Caco-2 (cell line): Measurements from ENCODE around the gene GAL3ST3. TPM values are rescaled to one million over a fixed set of nuclear protein-coding genes. Genes with fewer than 3 reads are reported as not detected.

Experiments used
- BruUV-seq: library from RNA; stranded (reverse); fragments of 400-500 nt; replicated peaks from 2 replicates; lab custom pipeline; 2021; lab: Mats Ljungman, UMichigan
- CTCF ChIA-PET: fragments of 300-600 bp; sonication (Branson Sonifier 250); formaldehyde crosslinking; loops from one replicate; lab custom pipeline; 2022; ENCODE audit warnings: antibody characterized with exemption; lab: Charles Lee
- POLR2A ChIA-PET: fragments of 300-600 bp; sonication (Branson Sonifier 250); formaldehyde crosslinking; loops from one replicate; lab custom pipeline; 2022; ENCODE audit warnings: antibody characterized with exemption; lab: Charles Lee
- DNase-seq, 2 experiments: peaks; one replicate each; pipeline versions ENCODE4 v3.0.0 to v3.0.0-alpha.2; 2020 to 2022
- H3K27me3 ChIP-seq: replicated peaks from 2 replicates; pipeline ENCODE4 v1.6.0; 2011; ENCODE audit warnings: low read length; ENCODE audit not compliant: control insufficient read depth, insufficient read depth
- H3K36me3 ChIP-seq: 2 replicates; pipeline ENCODE4 v1.5.1; 2011; ENCODE audit warnings: low read length; ENCODE audit not compliant: control insufficient read depth, insufficient read depth
- H3K4me1 ChIP-seq: fragments of 250-450 bp; sonication (Bioruptor Pico); 2 replicates; pipeline ENCODE4 v1.5.1; 2020; ENCODE audit warnings: mild to moderate bottlenecking
- H3K4me3 ChIP-seq: 2 replicates; pipeline ENCODE4 v1.5.1; 2011; ENCODE audit warnings: low read depth, mild to moderate bottlenecking, control low read depth, low read length
- H3K9me3 ChIP-seq: fragments of 250-450 bp; sonication (Bioruptor Pico); 2 replicates; pipeline ENCODE4 v1.5.1; 2020; ENCODE audit warnings: mild to moderate bottlenecking, moderate library complexity
- H3K27ac Mint-ChIP-seq: one replicate; pipeline ENCODE4 v1.8.0; 2022; ENCODE audit warnings: mixed read lengths; ENCODE audit not compliant: unreplicated experiment
- H3K27me3 Mint-ChIP-seq: one replicate; pipeline ENCODE4 v1.8.0; 2022; ENCODE audit warnings: mixed read lengths; ENCODE audit not compliant: insufficient read depth, unreplicated experiment
- H3K36me3 Mint-ChIP-seq: one replicate; pipeline ENCODE4 v1.8.0; 2022; ENCODE audit warnings: mild to moderate bottlenecking, mixed read lengths; ENCODE audit not compliant: insufficient read depth, unreplicated experiment
- H3K4me1 Mint-ChIP-seq: one replicate; pipeline ENCODE4 v1.8.0; 2022; ENCODE audit warnings: low read depth, mixed read lengths; ENCODE audit not compliant: unreplicated experiment
- H3K4me3 Mint-ChIP-seq: one replicate; pipeline ENCODE4 v1.8.0; 2022; ENCODE audit warnings: mild to moderate bottlenecking, moderate library complexity, mixed read lengths; ENCODE audit not compliant: unreplicated experiment
- H3K9me3 Mint-ChIP-seq: one replicate; pipeline ENCODE4 v1.8.0; 2022; ENCODE audit warnings: mixed read lengths; ENCODE audit not compliant: unreplicated experiment
- intact Hi-C: fragments of 100-400 bp; cut with micrococcal nuclease; formaldehyde crosslinking; loops from one replicate; pipeline ENCODE4 v1.10.0; 2022; ENCODE audit not compliant: unreplicated experiment
- total RNA-seq: library from RNA; stranded (reverse); gene quantifications from 2 replicates; pipeline ENCODE4 v1.2.3, GENCODE V29; 2022
- TF ChIP-seq, protein P1 (sequence below), 2 experiments: fragments of 200-600 bp in 1 of 2; IDR thresholded peaks; 1 replicate in 1 of 2; 2 replicates in 1 of 2; pipeline versions ENCODE4 v1.5.1 to v1.8.0; 2011 to 2022; ENCODE audit warnings: antibody characterized with exemption in 1 of 2, control low read depth in 1 of 2, inconsistent platforms in 1 of 2, low read depth in 1 of 2, low read length in 1 of 2, mild to moderate bottlenecking in 1 of 2, moderate library complexity in 1 of 2; ENCODE audit not compliant: insufficient read depth in 1 of 2, severe bottlenecking in 1 of 2, unreplicated experiment in 1 of 2

The GAL3ST3 gene
- total RNA-seq, 1 experiment from 2014 or later: not detected

DNA sequence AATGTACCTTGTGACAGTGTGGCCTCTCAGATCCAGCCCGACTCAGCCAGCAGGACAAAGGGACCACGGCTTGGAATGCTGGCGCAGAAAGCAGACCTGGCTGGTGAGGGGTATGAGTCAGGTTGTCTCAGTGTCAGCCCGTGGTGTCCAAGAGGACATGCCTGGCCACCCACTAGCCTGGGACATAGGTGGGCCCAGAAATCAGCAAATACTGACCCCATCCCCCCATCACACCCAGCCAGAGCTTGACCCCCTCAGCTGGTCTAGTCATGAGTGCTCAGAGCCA lies 42.1 kb downstream of the GAL3ST3 start:
- Histone ChIP-seq H3K9me3 (no peaks in the 10 kb centered on the region), H3K36me3 (no peaks in the 10 kb centered on the region), H3K4me3 (no peak overlapping the region), H3K4me1 (peaks cover 9% of the 10 kb centered on the region), H3K27me3 (no peaks in the 10 kb centered on the region)
- POLR2A ChIA-PET: no interaction called here
- no TSS peak for BruUV-seq
- intact Hi-C loops: no loop called here
- H3K9me3 Mint-ChIP-seq: no peaks in the 10 kb centered on the region
- CTCF ChIA-PET: no interaction called here
- TF ChIP-seq, protein P1, sequence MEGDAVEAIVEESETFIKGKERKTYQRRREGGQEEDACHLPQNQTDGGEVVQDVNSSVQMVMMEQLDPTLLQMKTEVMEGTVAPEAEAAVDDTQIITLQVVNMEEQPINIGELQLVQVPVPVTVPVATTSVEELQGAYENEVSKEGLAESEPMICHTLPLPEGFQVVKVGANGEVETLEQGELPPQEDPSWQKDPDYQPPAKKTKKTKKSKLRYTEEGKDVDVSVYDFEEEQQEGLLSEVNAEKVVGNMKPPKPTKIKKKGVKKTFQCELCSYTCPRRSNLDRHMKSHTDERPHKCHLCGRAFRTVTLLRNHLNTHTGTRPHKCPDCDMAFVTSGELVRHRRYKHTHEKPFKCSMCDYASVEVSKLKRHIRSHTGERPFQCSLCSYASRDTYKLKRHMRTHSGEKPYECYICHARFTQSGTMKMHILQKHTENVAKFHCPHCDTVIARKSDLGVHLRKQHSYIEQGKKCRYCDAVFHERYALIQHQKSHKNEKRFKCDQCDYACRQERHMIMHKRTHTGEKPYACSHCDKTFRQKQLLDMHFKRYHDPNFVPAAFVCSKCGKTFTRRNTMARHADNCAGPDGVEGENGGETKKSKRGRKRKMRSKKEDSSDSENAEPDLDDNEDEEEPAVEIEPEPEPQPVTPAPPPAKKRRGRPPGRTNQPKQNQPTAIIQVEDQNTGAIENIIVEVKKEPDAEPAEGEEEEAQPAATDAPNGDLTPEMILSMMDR (IDR thresholded peaks at IDR 0.05; ENCODE audit: insufficient read depth in 1 of 2, low read depth in 1 of 2, low read length in 1 of 2, severe bottlenecking in 1 of 2, unreplicated experiment in 1 of 2): no peak
- H3K4me3 Mint-ChIP-seq: no peak overlapping the region
- H3K4me1 Mint-ChIP-seq: peaks cover 7% of the 10 kb centered on the region
- no peaks in the 10 kb centered on the region for H3K27me3 Mint-ChIP-seq
- no peak for DNase-seq
- H3K27ac Mint-ChIP-seq: no peak overlapping the region
- H3K36me3 Mint-ChIP-seq: peaks cover 50% of the 10 kb centered on the region

DNA sequence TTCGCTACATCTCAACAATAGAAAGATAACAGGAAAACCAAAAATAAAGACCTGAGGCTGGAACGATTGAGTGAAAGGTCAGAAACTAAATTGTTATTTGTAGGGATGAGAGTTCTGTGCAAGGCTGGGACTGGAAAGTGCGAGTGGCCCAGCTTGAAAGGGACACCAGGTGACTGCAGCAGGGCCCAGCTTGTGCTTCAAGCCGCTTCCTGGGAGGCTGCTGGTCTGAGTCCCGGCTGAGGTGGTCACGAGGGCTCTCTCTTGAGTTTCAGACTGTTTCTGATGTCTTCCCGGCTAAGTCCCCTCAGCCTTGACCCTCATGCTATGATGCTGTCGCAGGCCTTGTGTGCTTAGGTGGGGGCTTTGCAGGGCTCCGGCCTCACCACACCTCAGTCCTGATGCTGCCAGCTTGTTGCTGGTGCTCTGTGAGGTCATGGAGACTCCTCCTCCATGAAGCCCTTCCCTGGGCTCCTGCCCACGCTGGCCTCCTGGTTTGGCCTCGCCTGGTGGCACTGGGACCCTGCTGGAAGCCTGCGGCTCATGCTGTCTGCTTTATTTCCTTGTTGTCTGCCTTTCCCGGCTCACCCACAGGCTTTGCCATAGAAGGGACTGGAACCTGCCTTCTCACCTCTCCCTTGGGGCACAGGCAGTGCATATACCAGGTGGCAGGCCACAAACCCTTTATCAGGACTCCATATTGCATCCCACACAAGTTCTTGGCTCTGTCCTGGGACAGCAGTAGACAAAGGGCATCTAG lies 42.6 kb downstream of the GAL3ST3 start:
- H3K4me3 ChIP-seq: no peak overlapping the region
- TF ChIP-seq, protein P1 (IDR thresholded peaks at IDR 0.05; ENCODE audit: insufficient read depth in 1 of 2, low read depth in 1 of 2, low read length in 1 of 2, severe bottlenecking in 1 of 2, unreplicated experiment in 1 of 2): no peak
- no peaks in the 10 kb centered on the region for H3K27me3 ChIP-seq
- ChIA-PET POLR2A (no interaction called here), CTCF (no interaction called here)
- no TSS peak for BruUV-seq
- Mint-ChIP-seq H3K4me1 (peaks cover 7% of the 10 kb centered on the region), H3K27me3 (no peaks in the 10 kb centered on the region), H3K9me3 (no peaks in the 10 kb centered on the region), H3K27ac (no peak overlapping the region), H3K4me3 (no peak overlapping the region), H3K36me3 (peaks cover 54% of the 10 kb centered on the region)
- peaks cover 4% of the 10 kb centered on the region for H3K4me1 ChIP-seq
- intact Hi-C loops: no loop called here
- H3K36me3 ChIP-seq: no peaks in the 10 kb centered on the region
- no peak for DNase-seq
- no peaks in the 10 kb centered on the region for H3K9me3 ChIP-seq

DNA sequence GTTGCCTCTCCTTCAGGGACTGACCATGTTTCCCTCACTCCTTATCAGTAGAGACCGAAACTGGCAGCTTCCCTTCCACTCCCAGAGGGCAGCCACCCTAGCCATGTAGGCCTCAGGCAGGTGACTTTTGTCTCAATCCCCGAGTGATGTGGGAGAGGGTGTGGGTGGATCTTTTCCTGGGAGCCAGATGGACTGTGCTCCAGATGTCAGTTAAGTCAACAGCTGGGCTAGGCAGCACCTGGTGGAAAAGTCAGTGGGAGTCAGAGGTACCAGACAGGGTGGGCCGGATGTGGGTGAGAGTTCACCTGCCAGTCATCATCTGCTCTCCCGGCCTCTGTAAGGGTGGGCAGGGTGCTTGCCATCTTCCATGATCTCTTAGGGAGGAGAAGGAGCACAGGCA lies 44.8 kb downstream of the GAL3ST3 start:
- intact Hi-C loops: no loop called here
- no peaks in the 10 kb centered on the region for H3K27me3 ChIP-seq
- 0 out of 2 replicates have a peak, but pooled peaks cover 7% of the 10 kb centered on the region for H3K4me1 ChIP-seq
- ChIA-PET CTCF (no interaction called here), POLR2A (no interaction called here)
- H3K36me3 ChIP-seq: peaks cover 5% of the 10 kb centered on the region
- Mint-ChIP-seq H3K4me3 (peak overlapping the region; percentile 99), H3K9me3 (no peaks in the 10 kb centered on the region), H3K4me1 (no peaks in the 10 kb centered on the region), H3K36me3 (peaks cover 68% of the 10 kb centered on the region), H3K27me3 (no peaks in the 10 kb centered on the region), H3K27ac (no peak overlapping the region)
- no peaks in the 10 kb centered on the region for H3K9me3 ChIP-seq
- BruUV-seq: no TSS peak
- H3K4me3 ChIP-seq: no peak overlapping the region
- no peak for DNase-seq
- TF ChIP-seq, protein P1 (IDR thresholded peaks at IDR 0.05; ENCODE audit: insufficient read depth in 1 of 2, low read depth in 1 of 2, low read length in 1 of 2, severe bottlenecking in 1 of 2, unreplicated experiment in 1 of 2): no peak
